ENCODE results near the gene SMPX. TPM values are rescaled to one million over a fixed set of nuclear protein-coding genes. Genes with fewer than 3 reads are reported as not detected.

Gene SMPX
- total RNA-seq, 1 donor: not detected

- Histone ChIP-seq H3K27me3 (ENCODE audit: insufficient read depth, low read length) (no peaks in the 10 kb centered on the region), H3K36me3 (ENCODE audit: insufficient read depth, low read length) (no peaks in the 10 kb centered on the region), H4K20me1 (ENCODE audit: insufficient read depth, low read length) (no peaks in the 10 kb centered on the region), H3K9me3 (ENCODE audit: low read depth, low read length) (no peaks in the 10 kb centered on the region), H3K27ac (ENCODE audit: low read depth, low read length) (no peak overlapping the region), H2AFZ (ENCODE audit: low read length) (no peak overlapping the region), H3K4me1 (ENCODE audit: insufficient read depth, low read length) (peaks cover under 1% of the 10 kb centered on the region), H3K4me2 (ENCODE audit: insufficient read depth, low read length) (no peak overlapping the region), H3K79me2 (ENCODE audit: insufficient read depth, low read length) (no peaks in the 10 kb centered on the region), H3K4me3 (ENCODE audit: insufficient read depth, low read length) (no peak overlapping the region)
- no peak for TF ChIP-seq CTCF (IDR thresholded peaks at IDR 0.05; ENCODE audit: extremely low read depth, low read depth, low read length)
- no peak for DNase-seq (ENCODE audit: insufficient read length, low spot score, missing footprints)
Measured at GRCh38 chrX:21741364-21741763, 16.6 kb downstream of the SMPX start.

GRCh38 chrX:21740329-21741274 is 17.3 kb downstream of the SMPX start:
- Histone ChIP-seq H3K4me1 (ENCODE audit: insufficient read depth, low read length) (peaks cover 8% of the 10 kb centered on the region), H3K36me3 (ENCODE audit: insufficient read depth, low read length) (no peaks in the 10 kb centered on the region), H3K4me2 (ENCODE audit: insufficient read depth, low read length) (no peak overlapping the region), H3K9me3 (ENCODE audit: low read depth, low read length) (no peaks in the 10 kb centered on the region), H3K4me3 (ENCODE audit: insufficient read depth, low read length) (no peak overlapping the region), H4K20me1 (ENCODE audit: insufficient read depth, low read length) (no peaks in the 10 kb centered on the region), H3K27me3 (ENCODE audit: insufficient read depth, low read length) (no peaks in the 10 kb centered on the region), H3K27ac (ENCODE audit: low read depth, low read length) (no peak overlapping the region), H2AFZ (ENCODE audit: low read length) (no peak overlapping the region), H3K79me2 (ENCODE audit: insufficient read depth, low read length) (no peaks in the 10 kb centered on the region)
- no peak for TF ChIP-seq CTCF (IDR thresholded peaks at IDR 0.05; ENCODE audit: extremely low read depth, low read depth, low read length)
- no peak for DNase-seq (ENCODE audit: insufficient read length, low spot score, missing footprints)

- no peak overlapping the region for H3K4me3 ChIP-seq (ENCODE audit: insufficient read depth, low read length)
- peaks cover 18% of the 10 kb centered on the region for H3K4me1 ChIP-seq (ENCODE audit: insufficient read depth, low read length)
- no peaks in the 10 kb centered on the region for H3K36me3 ChIP-seq (ENCODE audit: insufficient read depth, low read length)
- TF ChIP-seq CTCF (IDR thresholded peaks at IDR 0.05; ENCODE audit: extremely low read depth, low read depth, low read length): no peak
- H3K79me2 ChIP-seq (ENCODE audit: insufficient read depth, low read length): no peaks in the 10 kb centered on the region
- no peak for DNase-seq (ENCODE audit: insufficient read length, low spot score, missing footprints)
- no peaks in the 10 kb centered on the region for H3K27me3 ChIP-seq (ENCODE audit: insufficient read depth, low read length)
- H3K4me2 ChIP-seq (ENCODE audit: insufficient read depth, low read length): no peak overlapping the region
- H3K9me3 ChIP-seq (ENCODE audit: low read depth, low read length): no peaks in the 10 kb centered on the region
- H4K20me1 ChIP-seq (ENCODE audit: insufficient read depth, low read length): no peaks in the 10 kb centered on the region
- H2AFZ ChIP-seq (ENCODE audit: low read length): no peak overlapping the region
- H3K27ac ChIP-seq (ENCODE audit: low read depth, low read length): no peak overlapping the region
Measured at GRCh38 chrX:21738950-21739287, 19.0 kb downstream of the SMPX start.

- TF ChIP-seq CTCF (IDR thresholded peaks at IDR 0.05; ENCODE audit: extremely low read depth, low read depth, low read length): no peak
- no peak overlapping the region for H3K4me2 ChIP-seq (ENCODE audit: insufficient read depth, low read length)
- no peaks in the 10 kb centered on the region for H3K36me3 ChIP-seq (ENCODE audit: insufficient read depth, low read length)
- H3K9me3 ChIP-seq (ENCODE audit: low read depth, low read length): no peaks in the 10 kb centered on the region
- no peak overlapping the region for H3K27ac ChIP-seq (ENCODE audit: low read depth, low read length)
- H2AFZ ChIP-seq (ENCODE audit: low read length): no peak overlapping the region
- no peak for DNase-seq (ENCODE audit: insufficient read length, low spot score, missing footprints)
- H3K27me3 ChIP-seq (ENCODE audit: insufficient read depth, low read length): no peaks in the 10 kb centered on the region
- H3K79me2 ChIP-seq (ENCODE audit: insufficient read depth, low read length): no peaks in the 10 kb centered on the region
- H3K4me3 ChIP-seq (ENCODE audit: insufficient read depth, low read length): no peak overlapping the region
- peaks cover 18% of the 10 kb centered on the region for H3K4me1 ChIP-seq (ENCODE audit: insufficient read depth, low read length)
- H4K20me1 ChIP-seq (ENCODE audit: insufficient read depth, low read length): no peaks in the 10 kb centered on the region
Measured at GRCh38 chrX:21738210-21738949, 19.5 kb downstream of the SMPX start.
